ENCODE results near the gene THAP12.

GRCh38 chr11:76355172-76355571 lies 25.8 kb downstream of the THAP12 start:
- TF ChIP-seq CTCF (IDR thresholded peaks at IDR 0.05), result no peak
- TF ChIP-seq POLR2A (IDR thresholded peaks at IDR 0.05), result no peak

Measured in Peyer's patch (tissue), 4 donors.